ENCODE measurements around the gene GALK2.

DNA sequence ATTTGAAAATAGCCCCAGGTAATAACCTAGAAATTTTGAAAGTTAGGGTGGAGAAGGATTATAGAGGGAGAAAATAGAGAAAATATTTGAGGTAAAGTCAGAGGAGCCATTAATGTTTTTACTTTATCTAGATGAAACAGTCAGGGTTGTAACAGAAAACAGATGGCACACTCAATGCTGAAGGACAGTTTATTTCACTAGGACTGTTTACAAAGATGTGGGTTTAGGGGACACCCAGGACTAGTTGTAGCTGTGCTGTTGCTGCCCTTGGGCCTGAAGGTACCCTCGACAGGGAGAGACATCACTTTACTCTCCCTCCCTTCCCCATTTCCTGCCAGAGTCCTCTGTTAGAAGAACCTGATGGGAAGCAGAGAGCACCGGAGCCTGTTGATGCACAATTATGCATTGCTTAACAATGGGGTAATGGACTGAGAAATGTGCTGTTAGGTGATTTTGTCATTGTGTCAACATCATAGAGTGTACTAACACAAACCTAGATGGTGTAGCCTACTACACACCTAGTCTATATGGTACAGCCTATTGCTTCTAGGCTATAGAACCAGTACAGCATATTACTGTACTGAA is 103.8 kb downstream of the GALK2 start:
- TF ChIP-seq, protein P1, sequence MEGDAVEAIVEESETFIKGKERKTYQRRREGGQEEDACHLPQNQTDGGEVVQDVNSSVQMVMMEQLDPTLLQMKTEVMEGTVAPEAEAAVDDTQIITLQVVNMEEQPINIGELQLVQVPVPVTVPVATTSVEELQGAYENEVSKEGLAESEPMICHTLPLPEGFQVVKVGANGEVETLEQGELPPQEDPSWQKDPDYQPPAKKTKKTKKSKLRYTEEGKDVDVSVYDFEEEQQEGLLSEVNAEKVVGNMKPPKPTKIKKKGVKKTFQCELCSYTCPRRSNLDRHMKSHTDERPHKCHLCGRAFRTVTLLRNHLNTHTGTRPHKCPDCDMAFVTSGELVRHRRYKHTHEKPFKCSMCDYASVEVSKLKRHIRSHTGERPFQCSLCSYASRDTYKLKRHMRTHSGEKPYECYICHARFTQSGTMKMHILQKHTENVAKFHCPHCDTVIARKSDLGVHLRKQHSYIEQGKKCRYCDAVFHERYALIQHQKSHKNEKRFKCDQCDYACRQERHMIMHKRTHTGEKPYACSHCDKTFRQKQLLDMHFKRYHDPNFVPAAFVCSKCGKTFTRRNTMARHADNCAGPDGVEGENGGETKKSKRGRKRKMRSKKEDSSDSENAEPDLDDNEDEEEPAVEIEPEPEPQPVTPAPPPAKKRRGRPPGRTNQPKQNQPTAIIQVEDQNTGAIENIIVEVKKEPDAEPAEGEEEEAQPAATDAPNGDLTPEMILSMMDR (IDR thresholded peaks at IDR 0.05) = no peak
- no peak for TF ChIP-seq POLR2A (IDR thresholded peaks at IDR 0.05)
